Stomach (tissue), 4 donors: ENCODE results near the gene STAT6.

ENCODE experiments used
- EP300 ChIP-seq: sonication (generic); formaldehyde crosslinking; IDR thresholded peaks from one replicate; pipeline ENCODE4 v1.6.1; 2017; ENCODE audit warnings: antibody characterized with exemption
- POLR2A ChIP-seq, 4 donors: fragments of 450-650 bp; IDR thresholded peaks; one replicate each; pipeline ENCODE4 v1.6.1; 2016; ENCODE audit warnings: antibody characterized with exemption in 4 of 4, control low read depth in 2 of 4, mild to moderate bottlenecking in 1 of 4, moderate library complexity in 1 of 4
- POLR2AphosphoS5 ChIP-seq, 3 donors: sonication (generic); formaldehyde crosslinking; IDR thresholded peaks; one replicate each; pipeline ENCODE4 v1.6.1; 2016; ENCODE audit warnings: antibody characterized with exemption in 3 of 3
- TF ChIP-seq, protein P1 (sequence below), 7 experiments: fragments of 450-650 bp in 4 of 7; fragments of 200-600 bp in 3 of 7; sonication (generic) in 3 of 7; IDR thresholded peaks; one replicate each; pipeline ENCODE4 v1.5.1; 2016 to 2019; ENCODE audit warnings: antibody characterized with exemption in 7 of 7, control low read depth in 2 of 7, mild to moderate bottlenecking in 1 of 7

DNA sequence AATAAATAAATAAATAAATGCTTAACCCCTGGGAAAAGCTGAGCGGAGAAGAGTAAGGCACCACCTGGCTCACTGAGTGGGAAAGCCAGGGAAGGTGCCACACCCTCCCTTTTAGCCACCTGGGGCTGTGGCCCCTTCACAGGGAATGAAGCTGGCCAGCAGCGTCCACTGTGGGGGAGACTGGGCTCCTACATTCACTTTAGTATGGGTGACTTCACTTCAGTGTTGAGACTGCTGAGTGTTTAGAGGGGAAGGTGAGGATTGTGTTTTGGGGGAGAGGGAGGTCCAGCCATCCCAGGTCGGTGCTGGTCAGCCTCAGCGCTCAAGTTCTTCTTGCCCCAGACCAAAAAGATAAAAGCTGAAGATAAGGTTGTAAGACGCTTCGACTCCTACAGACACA, 20.7 kb downstream of the STAT6 start:
- TF ChIP-seq, protein P1, sequence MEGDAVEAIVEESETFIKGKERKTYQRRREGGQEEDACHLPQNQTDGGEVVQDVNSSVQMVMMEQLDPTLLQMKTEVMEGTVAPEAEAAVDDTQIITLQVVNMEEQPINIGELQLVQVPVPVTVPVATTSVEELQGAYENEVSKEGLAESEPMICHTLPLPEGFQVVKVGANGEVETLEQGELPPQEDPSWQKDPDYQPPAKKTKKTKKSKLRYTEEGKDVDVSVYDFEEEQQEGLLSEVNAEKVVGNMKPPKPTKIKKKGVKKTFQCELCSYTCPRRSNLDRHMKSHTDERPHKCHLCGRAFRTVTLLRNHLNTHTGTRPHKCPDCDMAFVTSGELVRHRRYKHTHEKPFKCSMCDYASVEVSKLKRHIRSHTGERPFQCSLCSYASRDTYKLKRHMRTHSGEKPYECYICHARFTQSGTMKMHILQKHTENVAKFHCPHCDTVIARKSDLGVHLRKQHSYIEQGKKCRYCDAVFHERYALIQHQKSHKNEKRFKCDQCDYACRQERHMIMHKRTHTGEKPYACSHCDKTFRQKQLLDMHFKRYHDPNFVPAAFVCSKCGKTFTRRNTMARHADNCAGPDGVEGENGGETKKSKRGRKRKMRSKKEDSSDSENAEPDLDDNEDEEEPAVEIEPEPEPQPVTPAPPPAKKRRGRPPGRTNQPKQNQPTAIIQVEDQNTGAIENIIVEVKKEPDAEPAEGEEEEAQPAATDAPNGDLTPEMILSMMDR (IDR thresholded peaks at IDR 0.05): no peak
- TF ChIP-seq POLR2AphosphoS5 (IDR thresholded peaks at IDR 0.05) (no peak), POLR2A (IDR thresholded peaks at IDR 0.05) (no peak), EP300 (no peak)
